GM10248 (cell line): ENCODE data around the gene RCBTB1.

ENCODE experiments used
- CTCF ChIA-PET: fragments of 300-600 bp; sonication (Branson Sonifier 250); formaldehyde crosslinking; extraction: SDS; loops from one replicate; lab custom pipeline; 2021; ENCODE audit warnings: antibody characterized with exemption; lab: Yijun Ruan, JAX
- POLR2A ChIA-PET: fragments of 350-650 bp; sonication (Branson Sonifier 250); formaldehyde crosslinking; extraction: SDS; loops from one replicate; lab custom pipeline; 2020; ENCODE audit warnings: antibody characterized with exemption; lab: Yijun Ruan, JAX
- DNase-seq: peaks from one replicate; pipeline ENCODE4 v3.0.0; 2012; ENCODE audit errors: extremely low spot score
- CTCF ChIP-seq: IDR thresholded peaks from 2 replicates; pipeline ENCODE4 v1.5.1; 2012; ENCODE audit warnings: mild to moderate bottlenecking, low read depth; ENCODE audit errors: extremely low read depth, missing control alignments, control extremely low read depth

Gene RCBTB1

GRCh38 chr13:49627831-49628652, 42.7 kb upstream of the RCBTB1 start, which contains the start of gene ARL11:
ARL11 (plus strand) TSS chr13:49628507; CDS start chr13:49630448, 1,941 bp downstream.
- TF ChIP-seq CTCF = no peak
- CTCF ChIA-PET = interaction anchor here (0.8 to 2.3 kb wide), 9 partner anchors 10 to 1441 kb away, joined by 3 to 9 read pairs (median 4); partner anchors contain the start of gene CAB39L
- DNase-seq = peak; percentile 90
- POLR2A ChIA-PET = no interaction called here

DNA sequence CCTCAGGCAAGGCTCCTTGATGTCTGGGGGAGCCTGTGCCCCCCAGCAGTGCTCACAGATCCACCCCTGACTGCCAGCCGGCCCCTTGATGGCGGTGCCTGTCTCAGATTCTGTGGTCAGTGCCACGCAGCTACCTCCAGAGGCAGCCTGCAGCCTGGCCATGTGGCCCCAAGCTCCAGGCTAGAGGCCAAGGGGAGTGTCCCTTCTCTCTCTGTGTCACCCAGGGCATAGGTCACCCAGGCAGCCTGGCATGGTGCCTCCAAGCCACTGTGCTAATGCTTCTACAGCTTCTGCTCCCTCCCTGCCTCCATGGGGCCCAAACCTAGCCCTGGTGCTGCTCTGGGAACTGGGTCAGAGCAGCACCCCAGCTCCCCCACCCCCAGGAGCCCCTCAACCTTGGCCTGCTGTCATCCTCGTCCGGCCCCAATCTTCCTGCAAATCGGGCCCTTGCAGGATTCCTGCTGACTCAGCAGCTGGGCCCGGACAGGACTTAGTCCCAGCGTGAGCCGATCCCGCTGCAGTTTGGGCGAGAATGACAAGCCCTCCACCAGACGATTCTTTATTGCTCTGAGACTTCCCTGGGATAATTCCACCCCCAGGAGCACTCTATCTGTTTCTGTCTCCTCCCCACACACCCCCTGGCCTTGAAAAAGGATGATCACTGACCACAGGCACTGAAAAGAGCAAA, 40.2 kb upstream of the RCBTB1 start:
- CTCF ChIA-PET = interaction anchor here (1.1 to 1.7 kb wide), 4 partner anchors 9 to 325 kb away, joined by 3 to 6 read pairs (median 4); no protein-coding TSS in a partner anchor
- TF ChIP-seq CTCF = no peak
- POLR2A ChIA-PET = no interaction called here
- DNase-seq = no peak

- CTCF ChIA-PET = interaction anchor here (1.3 kb wide), 1 partner anchor 11 kb away, joined by 4 read pairs; no protein-coding TSS in a partner anchor
- POLR2A ChIA-PET = no interaction called here
- DNase-seq = no peak
- TF ChIP-seq CTCF = no peak
These were observed 38.9 kb upstream of the RCBTB1 start for GRCh38 chr13:49624229-49624628.

DNA sequence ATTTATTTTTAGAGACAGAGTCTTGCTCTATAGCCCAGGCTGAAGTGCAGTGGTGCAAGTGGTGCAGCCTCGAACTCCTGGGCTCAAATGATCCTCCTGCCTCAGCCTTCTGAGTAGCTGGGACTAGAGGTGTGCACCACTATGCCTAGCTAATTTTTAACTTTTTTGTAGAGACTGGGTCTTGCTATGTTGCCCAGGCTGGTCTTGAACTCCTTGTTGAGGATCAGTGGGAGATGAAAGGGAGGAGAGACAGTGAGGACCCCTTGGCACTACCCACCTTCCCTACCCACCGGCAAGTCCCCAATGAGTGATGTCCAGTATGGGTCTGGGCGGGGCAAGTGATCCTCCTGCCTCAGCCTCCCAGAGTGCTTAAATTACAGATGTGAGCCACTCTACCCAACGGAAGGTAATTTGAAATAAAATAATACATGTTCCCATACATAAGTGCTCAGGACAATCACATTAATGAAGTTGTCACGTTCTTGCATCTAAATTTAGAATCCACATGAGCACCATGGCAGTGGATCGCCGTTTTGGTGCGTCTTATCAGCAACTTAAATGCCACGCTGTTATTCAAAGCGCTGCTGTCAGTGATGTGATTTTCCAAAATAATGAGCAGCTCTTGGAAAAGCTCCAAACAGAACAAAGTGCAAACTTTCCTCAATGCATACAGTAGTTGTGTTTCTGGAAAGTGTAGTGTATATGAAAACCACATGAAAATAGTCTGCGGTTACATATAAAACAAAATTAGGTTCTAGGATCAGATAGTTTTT, 37.0 kb upstream of the RCBTB1 start:
- DNase-seq = no peak
- CTCF ChIA-PET = interaction anchor here (1.0 kb wide), 1 partner anchor 9 kb away, joined by 4 read pairs; no protein-coding TSS in a partner anchor
- TF ChIP-seq CTCF = no peak
- POLR2A ChIA-PET = no interaction called here

- peak; percentile 73 for DNase-seq
- no peak for TF ChIP-seq CTCF
- ChIA-PET CTCF (interaction anchor here (1.6 to 2.0 kb wide), 2 partner anchors 12 to 13 kb away, joined by 10 to 11 read pairs; no protein-coding TSS in a partner anchor), POLR2A (no interaction called here)
These were observed 34.8 kb upstream of the RCBTB1 start for GRCh38 chr13:49620170-49620621.

- CTCF ChIA-PET = interaction anchor here (1.0 to 2.0 kb wide), 4 partner anchors 9 to 311 kb away, joined by 3 to 6 read pairs (median 5); no protein-coding TSS in a partner anchor
- POLR2A ChIA-PET = no interaction called here
- DNase-seq = no peak
- TF ChIP-seq CTCF = no peak
These were observed 31.3 kb upstream of the RCBTB1 start for GRCh38 chr13:49616676-49617065.
